T-helper 2 cell treated with Interferon-gamma antibody and Interleukin-4, amounts not matched to agents 100 ng/mL and 5 ng/mL, for 36 hours (primary cell): ENCODE results near the gene USP26. TPM values are rescaled to one million over a fixed set of nuclear protein-coding genes. Genes with fewer than 3 reads are reported as not detected.
"Not testable (repeated sequence)": the region's sequence is repeated elsewhere in the genome, so short reads cannot be mapped to it uniquely, and the experiment has no call there.

ENCODE experiments used
- intact Hi-C: fragments of 100-400 bp; cut with micrococcal nuclease; formaldehyde crosslinking; loops from one replicate; pipeline ENCODE4 v1.15.1; 2023
- total RNA-seq: library from RNA; stranded (reverse); gene quantifications from 2 replicates; pipeline ENCODE4 v1.2.3, GENCODE V29; 2022

Gene USP26
- total RNA-seq, 1 donor from 2014 or later, result not detected

GRCh38 chrX:133018229-133018628 is 78.7 kb downstream of the USP26 start:
- intact Hi-C loops, result no loop called here

GRCh38 chrX:133007458-133007857 is 89.5 kb downstream of the USP26 start:
- intact Hi-C loops, result no loop called here

- intact Hi-C loops, result no loop called here
Measured at GRCh38 chrX:133005616-133006015, 91.3 kb downstream of the USP26 start.

- intact Hi-C loops, result no loop called here
Measured at GRCh38 chrX:133005042-133005441, 91.9 kb downstream of the USP26 start.

GRCh38 chrX:132999209-132999608 is 97.7 kb downstream of the USP26 start:
- intact Hi-C loops, result no loop called here

GRCh38 chrX:132990835-132991234 is 106.1 kb downstream of the USP26 start:
- intact Hi-C loops, result no loop called here

GRCh38 chrX:132986556-132986955 is 110.4 kb downstream of the USP26 start:
- intact Hi-C loops, result no loop called here

- intact Hi-C loops, result no loop called here
Measured at GRCh38 chrX:132984058-132984650, 112.8 kb downstream of the USP26 start.

GRCh38 chrX:132983496-132983895 is 113.4 kb downstream of the USP26 start:
- intact Hi-C loops, result no loop called here

GRCh38 chrX:132980035-132980434 is 116.9 kb downstream of the USP26 start:
- intact Hi-C loops, result not testable (repeated sequence)

Other genes with a start within 250 kb of the USP26 start
- not detected in 2 replicates for gene HS6ST2, start 138.5 kb downstream of the USP26 start, total RNA-seq
- gene TFDP3, start 121.2 kb upstream of the USP26 start, total RNA-seq, result not detected in 2 replicates